ENCODE measurements around the gene NHERF2.

DNA sequence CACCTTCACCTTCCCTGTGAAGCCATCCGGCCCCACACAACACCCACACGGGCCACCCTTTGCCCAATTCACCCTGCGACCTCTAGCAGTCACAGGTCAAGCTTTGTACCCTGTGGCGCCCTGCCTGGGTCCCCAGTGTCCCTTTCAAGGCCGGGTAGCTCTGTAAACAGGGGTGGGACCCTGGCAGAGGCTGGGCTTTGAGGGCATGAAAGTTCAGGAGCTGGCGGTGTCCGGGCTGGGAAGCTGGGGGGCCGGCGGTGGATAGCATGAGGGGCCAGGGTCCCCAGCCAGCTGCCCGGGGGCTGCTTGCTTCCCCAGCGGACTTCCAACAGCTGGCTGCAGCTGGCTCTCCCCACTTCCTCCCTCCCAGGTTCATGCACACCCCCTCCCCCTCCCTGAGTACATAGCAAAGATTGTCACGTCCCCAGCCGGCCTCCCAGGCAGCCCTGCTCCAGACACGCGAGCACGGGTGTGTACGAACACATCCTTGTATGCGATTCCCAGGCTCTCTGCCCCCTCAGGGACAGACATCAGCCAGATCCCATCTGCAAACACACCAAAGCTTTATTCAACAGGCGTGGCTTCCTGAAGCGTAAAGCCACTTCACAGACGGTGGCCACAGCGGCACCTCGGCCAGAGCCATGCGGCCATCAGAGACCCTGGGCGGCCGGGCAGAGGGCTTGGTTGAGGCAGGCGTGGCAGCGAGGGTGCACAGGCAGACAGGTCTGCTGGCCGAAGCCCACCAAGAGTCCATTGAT lies 12.8 kb downstream of the NHERF2 start:
- TF ChIP-seq, protein P1, sequence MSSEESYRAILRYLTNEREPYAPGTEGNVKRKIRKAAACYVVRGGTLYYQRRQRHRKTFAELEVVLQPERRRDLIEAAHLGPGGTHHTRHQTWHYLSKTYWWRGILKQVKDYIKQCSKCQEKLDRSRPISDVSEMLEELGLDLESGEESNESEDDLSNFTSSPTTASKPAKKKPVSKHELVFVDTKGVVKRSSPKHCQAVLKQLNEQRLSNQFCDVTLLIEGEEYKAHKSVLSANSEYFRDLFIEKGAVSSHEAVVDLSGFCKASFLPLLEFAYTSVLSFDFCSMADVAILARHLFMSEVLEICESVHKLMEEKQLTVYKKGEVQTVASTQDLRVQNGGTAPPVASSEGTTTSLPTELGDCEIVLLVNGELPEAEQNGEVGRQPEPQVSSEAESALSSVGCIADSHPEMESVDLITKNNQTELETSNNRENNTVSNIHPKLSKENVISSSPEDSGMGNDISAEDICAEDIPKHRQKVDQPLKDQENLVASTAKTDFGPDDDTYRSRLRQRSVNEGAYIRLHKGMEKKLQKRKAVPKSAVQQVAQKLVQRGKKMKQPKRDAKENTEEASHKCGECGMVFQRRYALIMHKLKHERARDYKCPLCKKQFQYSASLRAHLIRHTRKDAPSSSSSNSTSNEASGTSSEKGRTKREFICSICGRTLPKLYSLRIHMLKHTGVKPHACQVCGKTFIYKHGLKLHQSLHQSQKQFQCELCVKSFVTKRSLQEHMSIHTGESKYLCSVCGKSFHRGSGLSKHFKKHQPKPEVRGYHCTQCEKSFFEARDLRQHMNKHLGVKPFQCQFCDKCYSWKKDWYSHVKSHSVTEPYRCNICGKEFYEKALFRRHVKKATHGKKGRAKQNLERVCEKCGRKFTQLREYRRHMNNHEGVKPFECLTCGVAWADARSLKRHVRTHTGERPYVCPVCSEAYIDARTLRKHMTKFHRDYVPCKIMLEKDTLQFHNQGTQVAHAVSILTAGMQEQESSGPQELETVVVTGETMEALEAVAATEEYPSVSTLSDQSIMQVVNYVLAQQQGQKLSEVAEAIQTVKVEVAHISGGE (CRISPR knock-in tag; IDR thresholded peaks at IDR 0.05): no peak
- TF ChIP-seq ZSCAN32 (CRISPR knock-in tag; IDR thresholded peaks at IDR 0.05): no peak
- no peak for TF ChIP-seq ZNF12 (CRISPR knock-in tag; IDR thresholded peaks at IDR 0.05)
- no peak for TF ChIP-seq SIN3A (IDR thresholded peaks at IDR 0.05; ENCODE audit: borderline replicate concordance in 2 of 2, control insufficient read depth in 1 of 2, low read depth in 2 of 2, low read length in 2 of 2)
- no peak for TF ChIP-seq TEAD4 (IDR thresholded peaks at IDR 0.05; ENCODE audit: low read length)
- TF ChIP-seq TEAD4 (CRISPR knock-in tag; IDR thresholded peaks at IDR 0.05; ENCODE audit: borderline replicate concordance): no peak
- TF ChIP-seq, protein P2, sequence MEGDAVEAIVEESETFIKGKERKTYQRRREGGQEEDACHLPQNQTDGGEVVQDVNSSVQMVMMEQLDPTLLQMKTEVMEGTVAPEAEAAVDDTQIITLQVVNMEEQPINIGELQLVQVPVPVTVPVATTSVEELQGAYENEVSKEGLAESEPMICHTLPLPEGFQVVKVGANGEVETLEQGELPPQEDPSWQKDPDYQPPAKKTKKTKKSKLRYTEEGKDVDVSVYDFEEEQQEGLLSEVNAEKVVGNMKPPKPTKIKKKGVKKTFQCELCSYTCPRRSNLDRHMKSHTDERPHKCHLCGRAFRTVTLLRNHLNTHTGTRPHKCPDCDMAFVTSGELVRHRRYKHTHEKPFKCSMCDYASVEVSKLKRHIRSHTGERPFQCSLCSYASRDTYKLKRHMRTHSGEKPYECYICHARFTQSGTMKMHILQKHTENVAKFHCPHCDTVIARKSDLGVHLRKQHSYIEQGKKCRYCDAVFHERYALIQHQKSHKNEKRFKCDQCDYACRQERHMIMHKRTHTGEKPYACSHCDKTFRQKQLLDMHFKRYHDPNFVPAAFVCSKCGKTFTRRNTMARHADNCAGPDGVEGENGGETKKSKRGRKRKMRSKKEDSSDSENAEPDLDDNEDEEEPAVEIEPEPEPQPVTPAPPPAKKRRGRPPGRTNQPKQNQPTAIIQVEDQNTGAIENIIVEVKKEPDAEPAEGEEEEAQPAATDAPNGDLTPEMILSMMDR (IDR thresholded peaks at IDR 0.05 in 2 of 3, conservative IDR thresholded peaks at IDR 0.05 in 1 of 3; ENCODE audit: insufficient read depth in 2 of 3, low read depth in 1 of 3, low read length in 3 of 3): no peak
- no peak for TF ChIP-seq FOXA1 (IDR thresholded peaks at IDR 0.05; ENCODE audit: borderline replicate concordance)
- no peak for TF ChIP-seq RCOR1 (IDR thresholded peaks at IDR 0.05; ENCODE audit: borderline replicate concordance in 1 of 2, low read depth in 2 of 2, low read length in 2 of 2)
- TF ChIP-seq RUNX1 (IDR thresholded peaks at IDR 0.05; ENCODE audit: low read depth): no peak
- no peak for TF ChIP-seq CCAR2 (IDR thresholded peaks at IDR 0.05; ENCODE audit: low read depth, low read length)
- TF ChIP-seq GTF2F1 (IDR thresholded peaks at IDR 0.05; ENCODE audit: low read depth, low read length): no peak

All from K562 (cell line).